H1 (cell line): ENCODE data around the gene COL28A1. TPM values are rescaled to one million over a fixed set of nuclear protein-coding genes. Genes with fewer than 3 reads are reported as not detected.

Experiments used
- CTCF ChIA-PET: fragments of 300-600 bp; sonication (Branson Sonifier 250); formaldehyde crosslinking; loops from one replicate; lab custom pipeline; 2021; ENCODE audit not compliant: partially characterized antibody; lab: Charles Lee
- POLR2A ChIA-PET: fragments of 300-600 bp; sonication (Branson Sonifier 250); formaldehyde crosslinking; loops from one replicate; lab custom pipeline; 2021; ENCODE audit warnings: inconsistent platforms; ENCODE audit not compliant: partially characterized antibody; lab: Charles Lee
- DNase-seq, 2 experiments: peaks; one replicate each; pipeline versions ENCODE4 v3.0.0 to v3.0.0-alpha.2; 2010 to 2022; ENCODE audit warnings: low spot score in 2 of 2, low read depth in 1 of 2, mixed read lengths in 1 of 2
- FAIRE-seq: peaks from 2 replicates; lab custom pipeline; 2011; peaks lifted over from hg19 to GRCh38; lab: Jason Lieb, UNC
- H2AFZ ChIP-seq: 2 replicates; pipeline ENCODE4 v1.8.1; 2012; ENCODE audit warnings: low read length, inconsistent platforms
- H2AK5ac ChIP-seq: 2 replicates; pipeline ENCODE4 v1.6.1; 2013; ENCODE audit warnings: low read depth, low read length
- H2BK120ac ChIP-seq: replicated peaks from 2 replicates; pipeline ENCODE3; 2013; ENCODE audit warnings: low read depth, low read length, inconsistent platforms
- H2BK12ac ChIP-seq: 2 replicates; pipeline ENCODE4 v1.6.1; 2013; ENCODE audit warnings: low read depth, low read length
- H2BK15ac ChIP-seq: 2 replicates; pipeline ENCODE4 v1.6.1; 2013; ENCODE audit warnings: low read length
- H2BK20ac ChIP-seq: 2 replicates; pipeline ENCODE4 v1.6.1; 2013; ENCODE audit warnings: low read length
- H2BK5ac ChIP-seq: 2 replicates; pipeline ENCODE4 v1.6.1; 2013; ENCODE audit warnings: low read depth, low read length
- H3K14ac ChIP-seq: 2 replicates; pipeline ENCODE4 v1.6.1; 2013; ENCODE audit warnings: inconsistent platforms; ENCODE audit not compliant: insufficient read length
- H3K18ac ChIP-seq: 2 replicates; pipeline ENCODE4 v1.6.1; 2013; ENCODE audit warnings: low read length; ENCODE audit errors: extremely low read depth
- H3K23ac ChIP-seq: 2 replicates; pipeline ENCODE4 v1.6.1; 2013; ENCODE audit warnings: inconsistent platforms; ENCODE audit not compliant: insufficient read length
- H3K23me2 ChIP-seq: 2 replicates; pipeline ENCODE4 v1.6.1; 2013; ENCODE audit warnings: low read depth, low read length
- H3K27ac ChIP-seq: 2 replicates; pipeline ENCODE4 v1.6.1; 2011; ENCODE audit warnings: low read depth, low read length, inconsistent platforms
- H3K27me3 ChIP-seq, 4 experiments: replicated peaks in 1 of 4; 1 replicate in 1 of 4; 2 replicates in 3 of 4; pipeline versions ENCODE4 v1.6.1 to v1.8.1; 2011 to 2013; ENCODE audit warnings: low read length in 3 of 4, mild to moderate bottlenecking in 3 of 4, inconsistent platforms in 2 of 4, mixed read lengths in 2 of 4, moderate library complexity in 1 of 4; ENCODE audit not compliant: control insufficient read depth in 3 of 4, insufficient read depth in 3 of 4; ENCODE audit errors: extremely low read depth in 1 of 4
- H3K36me3 ChIP-seq, 4 experiments: 2 replicates each; pipeline versions ENCODE4 v1.6.1 to v1.8.1; 2011 to 2013; ENCODE audit warnings: mild to moderate bottlenecking in 4 of 4, low read length in 3 of 4, moderate library complexity in 2 of 4, control low read depth in 1 of 4, inconsistent platforms in 1 of 4; ENCODE audit not compliant: insufficient read depth in 4 of 4, control insufficient read depth in 2 of 4
- H3K4ac ChIP-seq: replicated peaks from 2 replicates; pipeline ENCODE3; 2013; ENCODE audit warnings: low read length, low read depth, mixed read lengths, inconsistent platforms; ENCODE audit not compliant: insufficient read length
- H3K4me1 ChIP-seq, 4 experiments: replicated peaks in 1 of 4; 1 replicate in 1 of 4; 2 replicates in 3 of 4; pipeline versions ENCODE4 v1.6.1 to v1.8.1; 2011 to 2013; ENCODE audit warnings: low read length in 3 of 4, inconsistent platforms in 2 of 4, mixed read lengths in 1 of 4; ENCODE audit not compliant: insufficient read depth in 4 of 4, control insufficient read depth in 3 of 4
- H3K4me2 ChIP-seq, 2 experiments: 2 replicates each; pipeline versions ENCODE4 v1.6.1 to v1.8.1; 2011 to 2013; ENCODE audit warnings: low read depth in 2 of 2, low read length in 2 of 2, control low read depth in 1 of 2, inconsistent platforms in 1 of 2, mild to moderate bottlenecking in 1 of 2; ENCODE audit not compliant: insufficient read depth in 1 of 2
- H3K4me3 ChIP-seq, 4 experiments: fragments of 200-600, 300-600 bp in 1 of 4; sonication (generic), shearing (Covaris generic), sonication (Bioruptor Twin) in 1 of 4; 2 replicates each; pipeline versions ENCODE4 v1.5.1 to v1.8.1; 2011 to 2016; ENCODE audit warnings: low read length in 4 of 4, low read depth in 3 of 4, control low read depth in 2 of 4, inconsistent platforms in 2 of 4, mild to moderate bottlenecking in 2 of 4, mixed read lengths in 1 of 4, moderate library complexity in 1 of 4; ENCODE audit not compliant: insufficient read depth in 2 of 4; ENCODE audit errors: extremely low read depth in 1 of 4
- H3K56ac ChIP-seq: replicated peaks from 2 replicates; pipeline ENCODE3; 2013; ENCODE audit warnings: low read depth, mild to moderate bottlenecking, mixed read lengths, low read length, inconsistent platforms; ENCODE audit not compliant: insufficient read length
- H3K79me1 ChIP-seq: 2 replicates; pipeline ENCODE4 v1.6.1; 2013; ENCODE audit warnings: low read depth, low read length, control low read depth
- H3K79me2 ChIP-seq, 2 experiments: 2 replicates each; pipeline versions ENCODE4 v1.6.1 to v1.8.1; 2012 to 2013; ENCODE audit warnings: low read length in 2 of 2, mild to moderate bottlenecking in 2 of 2, inconsistent platforms in 1 of 2; ENCODE audit not compliant: insufficient read depth in 2 of 2, control insufficient read depth in 1 of 2
- H3K9ac ChIP-seq, 4 experiments: replicated peaks in 1 of 4; 1 replicate in 1 of 4; 2 replicates in 3 of 4; pipeline versions ENCODE4 v1.6.1 to v1.8.1; 2011 to 2013; ENCODE audit warnings: low read depth in 3 of 4, low read length in 3 of 4, control low read depth in 2 of 4, mild to moderate bottlenecking in 2 of 4, moderate library complexity in 2 of 4, inconsistent platforms in 1 of 4; ENCODE audit errors: extremely low read depth in 1 of 4
- H3K9me3 ChIP-seq, 2 experiments: 2 replicates each; pipeline versions ENCODE4 v1.6.1 to v1.8.1; 2012 to 2013; ENCODE audit warnings: mild to moderate bottlenecking in 2 of 2, moderate library complexity in 2 of 2, control low read depth in 1 of 2, inconsistent platforms in 1 of 2, low read depth in 1 of 2, low read length in 1 of 2, mixed read lengths in 1 of 2; ENCODE audit not compliant: insufficient read depth in 2 of 2
- H4K20me1 ChIP-seq, 2 experiments: replicated peaks in 1 of 2; 2 replicates each; pipeline versions ENCODE3 to v1.8.1; 2011 to 2013; ENCODE audit warnings: inconsistent platforms in 2 of 2, low read length in 2 of 2, mild to moderate bottlenecking in 1 of 2; ENCODE audit not compliant: insufficient read depth in 2 of 2, control insufficient read depth in 1 of 2
- H4K5ac ChIP-seq: 2 replicates; pipeline ENCODE4 v1.6.1; 2013; ENCODE audit warnings: low read length, low read depth, mixed read lengths, inconsistent platforms; ENCODE audit not compliant: insufficient read length
- H4K8ac ChIP-seq: 2 replicates; pipeline ENCODE4 v1.8.0; 2013; ENCODE audit warnings: mild to moderate bottlenecking, moderate library complexity, low read length, inconsistent platforms; ENCODE audit not compliant: insufficient read depth; ENCODE audit errors: extremely low read depth
- H4K91ac ChIP-seq: replicated peaks from 2 replicates; pipeline ENCODE3; 2013; ENCODE audit warnings: low read length, mixed read lengths, inconsistent platforms; ENCODE audit not compliant: insufficient read length
- EP300 ChIP-seq, 2 experiments: IDR thresholded peaks; 1 replicate in 1 of 2; 2 replicates in 1 of 2; pipeline ENCODE4 v1.6.1; 2011 to 2012; ENCODE audit warnings: low read depth in 2 of 2, low read length in 2 of 2, mild to moderate bottlenecking in 2 of 2, borderline replicate concordance in 1 of 2, inconsistent platforms in 1 of 2, moderate library complexity in 1 of 2
- PHF8 ChIP-seq: fragments of 200-600 bp; sonication (generic); conservative IDR thresholded peaks from 2 replicates; pipeline ENCODE4 v1.7.1; 2012; ENCODE audit warnings: low read depth, mild to moderate bottlenecking, inconsistent platforms, low read length, moderate library complexity
- RXRA ChIP-seq: IDR thresholded peaks from 2 replicates; pipeline ENCODE4 v1.6.1; 2011; ENCODE audit warnings: low read depth, mild to moderate bottlenecking, low read length, moderate library complexity; ENCODE audit not compliant: insufficient read depth
- SIX5 ChIP-seq: IDR thresholded peaks from 2 replicates; pipeline ENCODE4 v1.6.1; 2011; ENCODE audit warnings: mild to moderate bottlenecking, low read depth, low read length
- WGBS, 2 experiments: shearing (Covaris generic) in 1 of 2; methylation state at CpG; one replicate each; pipeline versions ENCODE4 v1.1.6 to v1.1.7; 2013 to 2015; ENCODE audit warnings: low lambda C conversion rate in 2 of 2, mixed read lengths in 2 of 2, inconsistent platforms in 1 of 2, low coverage in 1 of 2, missing lambda C conversion rate in 1 of 2; ENCODE audit not compliant: insufficient replicate concordance in 2 of 2, insufficient coverage in 1 of 2, insufficient read length in 1 of 2; ENCODE audit errors: extremely low coverage in 1 of 2, missing lambda C conversion rate in 1 of 2; 5-methylcytosine and 5-hydroxymethylcytosine counted together
- polyA plus RNA-seq, 7 experiments: library from polyadenylated mRNA; depleted of rRNA in 3 of 7; stranded (reverse) in 5 of 7; unstranded in 2 of 7; fragments of >200 nt in 5 of 7; fragments of 200-250 nt in 2 of 7; gene quantifications; 1 replicate in 5 of 7; 2 replicates in 1 of 7; 4 replicates in 1 of 7; pipeline versions ENCODE4 v1.2.1 to v1.2.3, GENCODE V29; 2011 to 2013; ENCODE audit warnings: missing spikeins in 2 of 7, mixed read lengths in 2 of 7
- total RNA-seq: library from RNA; stranded (reverse); fragmentation: NEBNext Ultra II Directional; extraction: Animal tissue kit (Norgen Biotek cat#: 25700); gene quantifications from 2 replicates; pipeline ENCODE4 v1.2.1, GENCODE V29; 2021
- TF ChIP-seq, protein P1 (sequence below): IDR thresholded peaks from 2 replicates; pipeline ENCODE4 v1.6.1; 2012; ENCODE audit warnings: inconsistent platforms

COL28A1 gene
- total and polyA plus RNA-seq, 2 of the 8 experiments (the other 6 are each of a cell fraction or from before 2014, with no cell fraction given), result 0.22 to 0.38 TPM

DNA sequence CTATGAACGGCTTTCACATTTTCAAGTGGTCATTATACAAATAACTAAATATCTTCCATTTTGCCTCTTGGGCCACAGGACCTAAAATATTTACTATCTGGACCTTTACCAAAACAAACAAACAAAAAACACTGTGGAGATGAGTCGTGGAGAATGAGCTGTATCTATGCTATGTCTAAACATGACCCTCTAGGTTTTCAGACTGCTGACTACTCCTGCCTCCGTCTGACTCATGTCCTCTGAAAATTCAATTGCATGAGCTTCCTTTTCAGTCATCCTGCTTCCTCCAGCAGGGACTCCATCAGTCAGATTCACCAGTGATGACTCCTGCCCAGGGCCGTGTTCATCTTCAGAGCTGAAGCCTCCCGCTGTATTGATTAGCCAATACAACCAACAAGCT is 96.8 kb downstream of the COL28A1 start:
- no peaks in the 10 kb centered on the region for H3K79me1 ChIP-seq
- ChIA-PET CTCF (interaction anchor here (1.1 to 2.9 kb wide), 3 partner anchors 15 to 337 kb away, joined by 3 to 22 read pairs (median 3); no protein-coding TSS in a partner anchor), POLR2A (no interaction called here)
- H3K79me2 ChIP-seq, result no peaks in the 10 kb centered on the region
- 93% methylated on average over 5 of the region's 5 CpGs; no CpG with 5 or more reads in 1 of the 2 experiments for WGBS, 2 experiments
- peak in 1 of 2 experiments; percentile 10 for DNase-seq
- peak overlapping the region; percentile 86; the same call in 1 of the 2 replicates for H4K8ac ChIP-seq
- H2AK5ac ChIP-seq, result no peak overlapping the region
- H3K56ac ChIP-seq, result no peak overlapping the region
- no peak overlapping the region for H2BK5ac ChIP-seq
- no peak overlapping the region for H4K5ac ChIP-seq
- no peak overlapping the region for H3K9ac ChIP-seq
- no peak overlapping the region for H3K14ac ChIP-seq
- no peak overlapping the region for H2BK20ac ChIP-seq
- H2BK15ac ChIP-seq, result no peak overlapping the region
- H4K91ac ChIP-seq, result no peak overlapping the region
- no peak overlapping the region for H3K18ac ChIP-seq
- no peaks in the 10 kb centered on the region for H3K23me2 ChIP-seq
- no peaks in the 10 kb centered on the region; a peak in 1 of 4 replicates for H3K9me3 ChIP-seq
- H3K4ac ChIP-seq, result no peak overlapping the region
- 0 out of 2 replicates have a peak overlapping the region, but pooled peaks have one; percentile 71 for H2AFZ ChIP-seq
- H3K27ac ChIP-seq, result no peak overlapping the region
- no peak overlapping the region for H3K4me3 ChIP-seq
- H3K23ac ChIP-seq, result no peak overlapping the region
- H2BK120ac ChIP-seq, result no peak overlapping the region
- no peaks in the 10 kb centered on the region; a peak in 1 of 7 replicates for H3K4me1 ChIP-seq
- no peak for FAIRE-seq
- peak overlapping the region; percentile 4; the same call in 1 of the 2 replicates for H2BK12ac ChIP-seq
- no peak for TF ChIP-seq PHF8
- TF ChIP-seq, protein P1, sequence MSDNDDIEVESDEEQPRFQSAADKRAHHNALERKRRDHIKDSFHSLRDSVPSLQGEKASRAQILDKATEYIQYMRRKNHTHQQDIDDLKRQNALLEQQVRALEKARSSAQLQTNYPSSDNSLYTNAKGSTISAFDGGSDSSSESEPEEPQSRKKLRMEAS, result no peak
- TF ChIP-seq RXRA, result no peak
- no peak for TF ChIP-seq EP300 (IDR thresholded peaks at IDR 0.05; ENCODE audit: borderline replicate concordance in 1 of 2, low read depth in 2 of 2, low read length in 2 of 2)
- no peak for TF ChIP-seq SIX5
- no peak overlapping the region for H3K4me2 ChIP-seq
- H3K27me3 ChIP-seq, result peaks cover 0 to 1% (median 0%) of the 10 kb centered on the region in 4 experiments; a peak in 1 of 7 replicates
- H4K20me1 ChIP-seq, result no peaks in the 10 kb centered on the region
- no peaks in the 10 kb centered on the region for H3K36me3 ChIP-seq
